HG02678 (cell line): Measurements from ENCODE around the gene FAM20A.
"Not testable (repeated sequence)": the region's sequence is repeated elsewhere in the genome, so short reads cannot be mapped to it uniquely, and the experiment has no call there.

Experiments used
- ATAC-seq: cut with Tn5 transposase; IDR thresholded peaks from one replicate; pipeline ENCODE4 v1.9.1; 2021; ENCODE audit warnings: mild to moderate bottlenecking, moderate library complexity; ENCODE audit not compliant: unreplicated experiment

FAM20A gene

DNA sequence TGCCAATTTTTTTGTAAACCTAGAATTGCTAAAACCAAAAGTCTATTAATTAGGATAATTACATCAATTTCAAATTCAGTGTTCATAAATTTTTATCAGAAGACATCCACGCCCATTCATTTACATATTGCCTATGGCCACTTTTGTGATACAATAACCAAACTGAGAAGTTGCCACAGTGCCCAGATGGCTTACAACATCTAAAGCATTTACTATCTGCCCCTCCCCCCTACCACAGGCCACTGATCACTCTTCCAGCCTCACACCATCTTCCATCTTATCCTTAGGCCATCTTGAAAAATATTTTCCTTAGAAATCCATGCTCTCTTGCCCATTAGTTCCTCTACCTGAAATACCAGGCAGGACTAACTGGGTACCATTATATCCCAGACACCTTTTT is 95.2 kb downstream of the FAM20A start:
- ATAC-seq, result no peak

DNA sequence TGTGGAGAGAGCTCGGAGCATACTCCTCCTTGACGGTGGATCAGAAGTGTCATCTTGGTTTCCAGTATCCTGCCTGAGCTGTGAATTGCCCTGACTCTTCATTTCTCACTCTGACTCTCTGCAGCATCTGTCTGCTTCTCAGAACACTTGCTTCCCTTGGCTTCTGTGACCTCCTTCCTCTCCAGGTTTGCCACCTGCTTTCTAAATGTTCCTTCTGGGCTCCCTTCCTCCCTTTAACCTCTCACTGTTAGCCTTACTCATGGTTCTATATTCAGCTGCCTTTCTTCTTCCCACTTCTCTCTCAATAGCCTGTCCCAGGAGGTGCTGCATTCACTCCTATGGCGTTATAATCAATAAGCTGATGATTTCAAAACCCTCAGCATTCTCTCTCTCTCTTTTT is 100.1 kb downstream of the FAM20A start:
- no peak for ATAC-seq

DNA sequence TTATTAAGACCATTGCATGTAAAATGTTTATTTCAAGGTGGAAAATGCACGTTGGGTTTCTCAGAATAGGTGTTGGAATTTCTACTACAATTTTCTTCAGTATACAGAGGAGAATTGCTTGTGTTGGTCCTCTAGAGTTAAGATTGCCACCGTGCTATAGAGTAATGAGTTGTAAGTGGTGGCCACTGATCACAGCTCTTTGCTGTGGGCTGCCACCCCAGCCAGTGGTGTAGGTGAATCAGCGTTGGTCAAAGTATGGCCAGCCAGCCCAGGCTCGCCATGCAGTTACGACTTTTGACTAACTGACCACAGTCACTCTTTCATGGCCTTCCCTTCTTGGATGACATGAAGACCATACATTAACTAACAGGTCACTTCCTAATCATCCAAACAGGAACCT is 101.6 kb downstream of the FAM20A start:
- ATAC-seq, result no peak

DNA sequence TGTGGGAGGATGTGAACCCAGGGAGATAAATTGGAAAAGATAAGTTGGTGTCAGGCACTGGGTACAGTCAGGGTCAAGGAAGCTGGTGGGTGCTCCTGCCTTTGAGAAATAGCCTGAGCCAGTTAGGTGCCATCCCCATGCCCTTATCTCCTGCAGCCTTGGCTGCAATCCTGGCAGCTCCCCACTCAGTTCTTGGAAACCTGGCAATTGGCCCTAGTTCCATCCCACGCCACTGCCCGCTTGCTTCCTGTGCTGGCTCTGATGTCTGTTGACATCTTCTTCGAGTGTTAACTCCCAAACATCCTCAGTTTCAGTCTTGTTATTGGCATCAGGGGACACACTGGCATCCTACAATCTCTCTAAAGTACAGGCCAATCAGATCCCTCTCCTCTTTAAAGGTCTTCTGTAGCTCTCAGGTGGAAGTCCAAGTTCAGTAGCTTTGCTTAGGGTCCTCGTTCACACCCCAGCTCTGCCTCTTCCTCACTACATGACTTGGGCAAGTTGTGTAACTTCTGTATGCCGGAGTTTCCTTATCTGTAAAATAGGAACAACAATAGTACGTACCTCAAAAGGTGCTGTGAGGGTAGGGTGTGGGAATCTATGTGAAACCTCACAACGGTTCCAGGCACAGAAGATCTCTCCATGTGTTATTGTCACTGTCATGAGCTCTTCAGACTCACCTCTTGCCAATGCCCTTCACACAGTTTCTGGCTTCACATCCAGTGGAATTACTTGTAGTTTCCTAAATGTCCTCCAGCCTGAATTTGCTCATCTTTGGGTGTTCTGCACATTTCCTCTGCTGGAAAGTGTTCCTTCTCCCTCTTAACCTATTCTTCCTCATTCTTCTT is 102.5 kb downstream of the FAM20A start:
- peak; percentile 26 for ATAC-seq

DNA sequence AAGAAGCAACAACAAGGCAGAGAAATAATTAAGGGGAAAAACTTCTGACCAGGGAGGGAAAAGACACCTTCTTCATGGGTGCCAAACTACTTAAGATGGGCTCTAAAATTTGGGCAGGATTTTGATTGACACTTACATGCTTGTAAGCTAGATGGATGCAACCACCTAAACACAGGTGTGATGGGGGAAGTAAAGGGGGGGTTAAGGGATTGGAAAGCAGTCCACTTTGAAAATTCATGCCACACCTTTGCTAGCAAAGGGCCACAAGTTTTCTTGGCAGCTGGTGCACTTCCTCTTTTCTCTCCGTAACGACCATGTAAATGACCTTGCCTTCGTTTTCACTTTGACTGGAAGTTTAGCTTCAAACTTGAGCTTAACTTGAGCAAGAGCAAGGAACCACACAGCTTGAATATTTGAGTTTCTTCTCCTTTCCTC is 103.3 kb downstream of the FAM20A start:
- ATAC-seq, result peak; percentile 96

DNA sequence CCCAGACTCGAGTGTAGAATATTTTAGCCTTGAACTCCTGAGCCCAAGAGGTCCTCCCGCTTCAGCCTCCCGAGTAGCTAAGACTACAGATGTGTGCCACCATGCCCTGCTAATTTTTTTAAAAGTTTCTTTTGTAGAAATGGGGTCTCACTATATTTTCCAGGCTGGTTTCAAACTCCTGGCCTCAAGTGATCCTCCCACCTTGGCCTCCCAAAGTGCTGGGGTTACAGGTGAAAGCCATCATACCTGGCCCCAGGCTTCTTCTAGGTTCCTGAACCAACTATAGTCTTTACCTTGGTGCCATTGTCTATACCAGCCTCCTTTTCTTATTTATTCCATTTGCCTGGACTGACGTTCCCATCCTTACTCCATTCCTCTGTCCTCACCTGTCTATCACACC is 106.1 kb downstream of the FAM20A start:
- ATAC-seq, result no peak

DNA sequence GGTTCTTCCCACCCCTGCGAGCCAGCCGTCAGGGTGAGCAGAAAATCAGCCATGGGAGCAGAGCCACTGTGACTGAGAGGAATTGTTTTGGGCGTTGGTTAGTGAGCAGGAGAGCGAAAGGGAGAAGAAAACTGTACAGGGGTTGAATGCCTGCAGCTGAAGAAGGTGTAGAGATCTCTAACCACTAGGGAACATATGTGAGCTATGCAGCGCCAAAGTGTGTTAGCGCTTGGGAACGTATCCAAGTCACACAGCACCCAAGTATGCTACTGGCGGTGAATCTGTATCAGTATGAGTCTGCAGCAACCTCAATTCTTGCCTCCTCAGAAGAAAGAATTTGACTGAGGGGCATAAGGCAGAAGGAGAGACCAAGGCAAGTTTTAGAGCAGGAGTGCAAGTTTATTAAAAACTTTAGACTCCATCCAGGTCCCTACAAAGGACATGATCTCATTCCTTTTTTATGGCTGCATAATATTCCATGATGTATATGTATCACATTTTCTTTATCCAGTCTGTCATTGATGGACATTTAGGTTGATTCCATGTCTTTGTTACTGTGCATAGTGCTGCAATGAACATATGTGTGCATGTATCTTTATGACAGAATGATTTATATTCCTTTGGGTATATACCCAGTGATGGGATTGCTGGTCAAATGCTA is 108.6 kb downstream of the FAM20A start:
- not testable (repeated sequence) for ATAC-seq

DNA sequence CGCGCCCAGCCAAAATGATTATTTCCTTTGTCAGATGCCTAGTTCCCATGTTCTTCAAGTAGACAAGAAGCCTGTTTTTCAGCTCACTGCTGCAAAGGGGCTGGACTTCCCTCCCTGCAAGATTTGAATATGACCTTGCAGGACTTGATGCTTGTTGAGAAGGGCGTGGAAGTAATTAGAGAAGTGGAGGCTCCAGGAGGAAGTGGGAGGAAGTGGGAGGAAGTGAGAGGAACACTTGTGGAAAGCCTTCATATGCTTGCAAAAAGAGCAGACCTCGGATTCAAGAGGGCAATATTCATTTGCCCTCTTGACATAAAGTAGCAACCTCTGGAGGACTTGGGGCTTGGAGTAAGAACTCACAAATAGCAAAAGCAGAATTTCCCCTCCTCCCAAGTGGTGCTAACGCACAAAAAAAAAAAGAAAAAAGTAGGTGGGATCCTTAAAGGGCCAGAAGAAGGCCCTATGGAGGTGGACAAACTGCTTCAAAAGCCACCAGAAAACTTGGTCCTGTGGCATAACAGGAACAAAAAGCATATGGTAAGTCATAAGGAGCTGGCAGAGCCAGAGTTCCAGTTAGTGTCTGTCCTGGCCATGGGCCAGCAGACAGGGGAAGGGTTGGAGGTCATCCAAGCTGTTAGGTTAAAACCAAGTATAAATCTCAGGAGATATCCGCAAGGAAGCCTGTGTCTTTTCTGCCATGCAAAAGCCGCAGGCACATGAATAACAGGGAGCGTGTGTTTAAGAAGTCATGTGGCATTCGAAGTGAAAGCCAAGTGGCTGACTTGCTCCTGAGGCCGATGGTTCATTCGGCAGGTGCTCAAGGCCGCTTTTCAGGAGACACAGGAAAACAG is 109.6 kb downstream of the FAM20A start:
- no peak for ATAC-seq

DNA sequence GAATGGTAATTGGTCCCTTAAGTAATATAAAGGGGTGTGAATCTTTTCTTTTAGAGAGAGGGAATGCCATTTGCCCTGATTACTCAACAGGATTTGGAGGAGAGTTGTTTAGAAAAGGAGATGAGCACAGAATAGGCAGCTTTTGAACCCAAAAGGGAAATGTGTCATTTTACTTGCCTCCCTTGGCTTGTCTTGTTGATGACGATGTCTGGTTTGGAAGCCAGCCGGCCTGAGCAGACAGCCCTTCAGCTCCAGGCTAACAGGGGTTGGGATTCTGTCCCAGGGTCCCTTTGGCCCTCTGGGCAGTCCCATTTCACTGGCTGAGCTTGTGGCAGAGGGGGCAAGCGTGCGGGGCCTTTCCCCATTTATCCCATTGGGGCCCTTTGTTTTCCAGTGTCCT is 111.2 kb downstream of the FAM20A start:
- no peak for ATAC-seq
